BLaER1 (cell line): ENCODE data around the gene YTHDC1.
"Not testable (repeated sequence)": the region's sequence is repeated elsewhere in the genome, so short reads cannot be mapped to it uniquely, and the experiment has no call there.

ENCODE experiments used
- H3K27ac ChIP-seq: shearing (Covaris generic); formaldehyde crosslinking; 2 replicates; pipeline ENCODE4 v1.8.1; 2022
- H3K27me3 ChIP-seq: shearing (Covaris generic); formaldehyde crosslinking; 2 replicates; pipeline ENCODE4 v1.8.1; 2022
- H3K36me3 ChIP-seq: shearing (Covaris generic); formaldehyde crosslinking; 2 replicates; pipeline ENCODE4 v1.8.1; 2022
- H3K4me1 ChIP-seq: shearing (Covaris generic); formaldehyde crosslinking; 2 replicates; pipeline ENCODE4 v1.8.1; 2022
- H3K4me2 ChIP-seq: shearing (Covaris generic); formaldehyde crosslinking; 2 replicates; pipeline ENCODE4 v1.8.1; 2022
- H3K4me3 ChIP-seq: shearing (Covaris generic); formaldehyde crosslinking; 2 replicates; pipeline ENCODE4 v1.8.1; 2022
- H3K9ac ChIP-seq: shearing (Covaris generic); formaldehyde crosslinking; 2 replicates; pipeline ENCODE4 v1.8.1; 2022
- H3K9me3 ChIP-seq: shearing (Covaris generic); formaldehyde crosslinking; 2 replicates; pipeline ENCODE4 v1.8.1; 2022
- H4K20me1 ChIP-seq: shearing (Covaris generic); formaldehyde crosslinking; 2 replicates; pipeline ENCODE4 v1.8.1; 2022
- Cebpa-rat ChIP-seq: shearing (Covaris generic); IDR thresholded peaks from 2 replicates; pipeline ENCODE4 v1.8.1; 2022

YTHDC1 gene

GRCh38 chr4:68299492-68300457 is 50.1 kb downstream of the YTHDC1 start:
- Histone ChIP-seq H3K9me3 (peaks cover 7% of the 10 kb centered on the region), H3K4me3 (no peak overlapping the region), H3K4me1 (no peaks in the 10 kb centered on the region), H3K9ac (no peak overlapping the region), H3K4me2 (no peak overlapping the region), H3K27ac (no peak overlapping the region), H3K27me3 (no peaks in the 10 kb centered on the region), H3K36me3 (no peaks in the 10 kb centered on the region), H4K20me1 (no peaks in the 10 kb centered on the region)
- TF ChIP-seq Cebpa-rat = no peak

GRCh38 chr4:68297137-68297536 is 52.8 kb downstream of the YTHDC1 start:
- no peak overlapping the region for H3K9ac ChIP-seq
- no peak overlapping the region for H3K4me2 ChIP-seq
- no peak for TF ChIP-seq Cebpa-rat
- no peaks in the 10 kb centered on the region for H3K36me3 ChIP-seq
- H3K4me3 ChIP-seq = no peak overlapping the region
- no peaks in the 10 kb centered on the region for H4K20me1 ChIP-seq
- no peaks in the 10 kb centered on the region for H3K27me3 ChIP-seq
- H3K27ac ChIP-seq = no peak overlapping the region
- H3K9me3 ChIP-seq = peaks cover 7% of the 10 kb centered on the region
- no peaks in the 10 kb centered on the region for H3K4me1 ChIP-seq

- Histone ChIP-seq H3K4me1 (no peaks in the 10 kb centered on the region), H3K4me3 (no peak overlapping the region), H3K36me3 (no peaks in the 10 kb centered on the region), H3K27ac (no peak overlapping the region), H3K9me3 (0 out of 2 replicates have a peak, but pooled peaks cover 7% of the 10 kb centered on the region), H3K4me2 (no peak overlapping the region), H4K20me1 (no peaks in the 10 kb centered on the region), H3K27me3 (no peaks in the 10 kb centered on the region), H3K9ac (no peak overlapping the region)
- TF ChIP-seq Cebpa-rat = no peak
These were observed 58.6 kb downstream of the YTHDC1 start for GRCh38 chr4:68291256-68291655.

GRCh38 chr4:68288393-68288740 is 61.5 kb downstream of the YTHDC1 start:
- H3K27ac ChIP-seq = no peak overlapping the region
- H3K4me3 ChIP-seq = no peak overlapping the region
- H3K9ac ChIP-seq = no peak overlapping the region
- no peak for TF ChIP-seq Cebpa-rat
- no peaks in the 10 kb centered on the region for H3K4me1 ChIP-seq
- H3K36me3 ChIP-seq = no peaks in the 10 kb centered on the region
- no peaks in the 10 kb centered on the region for H4K20me1 ChIP-seq
- no peaks in the 10 kb centered on the region for H3K27me3 ChIP-seq
- no peak overlapping the region for H3K4me2 ChIP-seq
- 0 out of 2 replicates have a peak, but pooled peaks cover 7% of the 10 kb centered on the region for H3K9me3 ChIP-seq

GRCh38 chr4:68287704-68288392 is 62.0 kb downstream of the YTHDC1 start:
- no peak overlapping the region for H3K9ac ChIP-seq
- no peaks in the 10 kb centered on the region for H3K36me3 ChIP-seq
- 0 out of 2 replicates have a peak, but pooled peaks cover 7% of the 10 kb centered on the region for H3K9me3 ChIP-seq
- no peak overlapping the region for H3K27ac ChIP-seq
- H3K27me3 ChIP-seq = no peaks in the 10 kb centered on the region
- H4K20me1 ChIP-seq = no peaks in the 10 kb centered on the region
- no peak for TF ChIP-seq Cebpa-rat
- H3K4me1 ChIP-seq = no peaks in the 10 kb centered on the region
- no peak overlapping the region for H3K4me3 ChIP-seq
- H3K4me2 ChIP-seq = no peak overlapping the region

GRCh38 chr4:68283714-68284113 is 66.2 kb downstream of the YTHDC1 start:
- no peak for TF ChIP-seq Cebpa-rat
- no peak overlapping the region for H3K4me2 ChIP-seq

GRCh38 chr4:68283095-68283494 is 66.8 kb downstream of the YTHDC1 start:
- H3K4me2 ChIP-seq = no peak overlapping the region
- H3K4me1 ChIP-seq = no peaks in the 10 kb centered on the region
- no peaks in the 10 kb centered on the region for H3K36me3 ChIP-seq
- no peak for TF ChIP-seq Cebpa-rat
- no peak overlapping the region for H3K9ac ChIP-seq
- H3K4me3 ChIP-seq = no peak overlapping the region
- H3K27me3 ChIP-seq = no peaks in the 10 kb centered on the region
- H3K9me3 ChIP-seq = no peaks in the 10 kb centered on the region
- no peaks in the 10 kb centered on the region for H4K20me1 ChIP-seq
- no peak overlapping the region for H3K27ac ChIP-seq

More at GRCh38 chr4:68283714-68284113, 66.2 kb downstream of the YTHDC1 start:
- no peak overlapping the region for H3K27ac ChIP-seq
- H3K36me3 ChIP-seq = no peaks in the 10 kb centered on the region
- H3K27me3 ChIP-seq = no peaks in the 10 kb centered on the region
- H3K9ac ChIP-seq = no peak overlapping the region
- H3K4me1 ChIP-seq = no peaks in the 10 kb centered on the region
- H3K4me3 ChIP-seq = no peak overlapping the region
- H3K9me3 ChIP-seq = no peaks in the 10 kb centered on the region
- no peaks in the 10 kb centered on the region for H4K20me1 ChIP-seq

- not testable (repeated sequence) for H3K4me2 ChIP-seq, H3K9me3 ChIP-seq, H4K20me1 ChIP-seq, H3K4me1 ChIP-seq, H3K36me3 ChIP-seq, H3K27me3 ChIP-seq, H3K27ac ChIP-seq, H3K4me3 ChIP-seq, H3K9ac ChIP-seq
These were observed 67.8 kb downstream of the YTHDC1 start for GRCh38 chr4:68281796-68282740.

- TF ChIP-seq Cebpa-rat = no peak
- Histone ChIP-seq H3K27ac (no peak overlapping the region), H4K20me1 (no peaks in the 10 kb centered on the region), H3K4me1 (peaks cover 12% of the 10 kb centered on the region), H3K4me2 (no peak overlapping the region), H3K36me3 (no peaks in the 10 kb centered on the region), H3K9ac (no peak overlapping the region), H3K9me3 (no peaks in the 10 kb centered on the region), H3K4me3 (no peak overlapping the region), H3K27me3 (no peaks in the 10 kb centered on the region)
These were observed 71.9 kb downstream of the YTHDC1 start for GRCh38 chr4:68278029-68278428.
